HepG2 (cell line): ENCODE measurements around the gene SGPL1. TPM values are rescaled to one million over a fixed set of nuclear protein-coding genes. Genes with fewer than 3 reads are reported as not detected.

ENCODE experiments used
- ATAC-seq: fragments of 200-7000 bp; cut with Tn5 transposase; 3 replicates; pipeline ENCODE4 v1.9.1; 2020; ENCODE audit warnings: mild to moderate bottlenecking, moderate library complexity
- BruUV-seq: library from RNA; stranded (reverse); fragments of 400-500 nt; replicated peaks from 2 replicates; lab custom pipeline; 2021; lab: Mats Ljungman, UMichigan
- CTCF ChIA-PET: fragments of 300-600 bp; formaldehyde crosslinking; extraction: SDS; loops from one replicate; lab custom pipeline; 2021; ENCODE audit warnings: low total read pairs, inconsistent platforms, low intra/inter-chr PET ratio; lab: Yijun Ruan, JAX
- POLR2A ChIA-PET: fragments of 350-600 bp; sonication (Branson Sonifier 250); formaldehyde crosslinking; loops from one replicate; lab custom pipeline; 2020; ENCODE audit warnings: antibody characterized with exemption, inconsistent platforms; lab: Yijun Ruan, JAX
- DNase-seq: peaks from one replicate; pipeline ENCODE4 v3.0.0-alpha.2; 2015; ENCODE audit warnings: low spot score
- FAIRE-seq: peaks from 3 replicates; lab custom pipeline; 2011; peaks lifted over from hg19 to GRCh38; lab: Jason Lieb, UNC
- H2AFZ ChIP-seq: one replicate; pipeline ENCODE4 v1.6.1; 2011; ENCODE audit warnings: low read length, inconsistent platforms
- H3K27ac ChIP-seq: fragments of 300-600 bp; 3 replicates; pipeline ENCODE4 v1.8.0; 2011; ENCODE audit warnings: mixed run types, mild to moderate bottlenecking, mixed read lengths, low read length, inconsistent platforms; ENCODE audit not compliant: insufficient read depth; ENCODE audit errors: extremely low read length
- H3K27me3 ChIP-seq, 2 experiments: fragments of 200-600 bp in 1 of 2; 2 replicates in 1 of 2; 3 replicates in 1 of 2; pipeline versions ENCODE4 v1.6.0 to v1.8.0; 2011; ENCODE audit warnings: low read length in 2 of 2, mild to moderate bottlenecking in 2 of 2, moderate library complexity in 2 of 2, inconsistent platforms in 1 of 2; ENCODE audit not compliant: insufficient read depth in 2 of 2, control insufficient read depth in 1 of 2
- H3K36me3 ChIP-seq, 2 experiments: fragments of 200-600 bp in 1 of 2; replicated peaks in 1 of 2; 2 replicates in 1 of 2; 3 replicates in 1 of 2; pipeline versions ENCODE4 v1.5.1 to v1.8.0; 2011; ENCODE audit warnings: low read length in 2 of 2, inconsistent platforms in 1 of 2; ENCODE audit not compliant: insufficient read depth in 2 of 2, control insufficient read depth in 1 of 2
- H3K4me1 ChIP-seq: 2 replicates; pipeline ENCODE4 v1.5.1; 2012; ENCODE audit warnings: low read length, inconsistent platforms; ENCODE audit not compliant: insufficient read depth
- H3K4me2 ChIP-seq: 2 replicates; pipeline ENCODE4 v1.6.0; 2011; ENCODE audit warnings: low read depth, low read length, inconsistent platforms
- H3K4me3 ChIP-seq, 3 experiments: fragments of 200-600 bp in 1 of 3; sonication (generic), shearing (Covaris generic) in 1 of 3; replicated peaks in 1 of 3; 2 replicates each; pipeline ENCODE4 v1.5.1; 2011 to 2016; ENCODE audit warnings: low read length in 3 of 3, inconsistent platforms in 2 of 3, low read depth in 2 of 3, mild to moderate bottlenecking in 2 of 3, control low read depth in 1 of 3, mixed read lengths in 1 of 3; ENCODE audit not compliant: insufficient read depth in 1 of 3
- H3K79me2 ChIP-seq: one replicate; pipeline ENCODE4 v1.6.1; 2011; ENCODE audit warnings: low read length, inconsistent platforms; ENCODE audit not compliant: insufficient read depth
- H3K9ac ChIP-seq: 2 replicates; pipeline ENCODE4 v1.6.0; 2011; ENCODE audit warnings: mild to moderate bottlenecking, low read depth, low read length, inconsistent platforms; ENCODE audit not compliant: insufficient read depth
- H3K9me3 ChIP-seq: 2 replicates; pipeline ENCODE4 v1.5.1; 2012; ENCODE audit warnings: mild to moderate bottlenecking, low read length
- H4K20me1 ChIP-seq: 2 replicates; pipeline ENCODE4 v1.6.0; 2011; ENCODE audit warnings: inconsistent platforms, mild to moderate bottlenecking, low read length, moderate library complexity; ENCODE audit not compliant: insufficient read depth
- DZIP1 ChIP-seq: sonication (generic); formaldehyde crosslinking; IDR thresholded peaks from 2 replicates; pipeline ENCODE4 v1.5.0; 2020; ENCODE audit warnings: mild to moderate bottlenecking, missing genetic modification reagents
- KAT2B ChIP-seq: fragments of 150-350 bp; IDR thresholded peaks from 2 replicates; pipeline ENCODE4 v1.6.1; 2014; ENCODE audit warnings: low read depth, low read length, borderline replicate concordance
- MXI1 ChIP-seq: IDR thresholded peaks from 3 replicates; pipeline ENCODE4 v1.6.1; 2012; ENCODE audit warnings: low read depth, low read length, inconsistent platforms, borderline replicate concordance
- NFIC ChIP-seq: IDR thresholded peaks from 2 replicates; pipeline ENCODE4 v1.6.1; 2012; ENCODE audit warnings: mild to moderate bottlenecking, low read length, inconsistent platforms
- ZNF10 ChIP-seq: sonication (generic); formaldehyde crosslinking; IDR thresholded peaks from 2 replicates; pipeline ENCODE4 v1.4.0; 2020; ENCODE audit warnings: mild to moderate bottlenecking, low read depth, missing genetic modification reagents, borderline replicate concordance
- ZNF496 ChIP-seq: sonication (generic); formaldehyde crosslinking; IDR thresholded peaks from 2 replicates; pipeline ENCODE4 v1.8.1; 2023; ENCODE audit warnings: mild to moderate bottlenecking, moderate library complexity, missing genetic modification reagents; ENCODE audit not compliant: insufficient replicate concordance
- WGBS: methylation state at CpG from one replicate; pipeline ENCODE4 v1.1.6; 2017; ENCODE audit warnings: low lambda C conversion rate; 5-methylcytosine and 5-hydroxymethylcytosine counted together
- in situ Hi-C: cut with HindIII; loops from 2 replicates; pipeline ENCODE4 v1.10.0; 2017; ENCODE audit warnings: low pct_unique_long_range_greater_than_20kb; ENCODE audit not compliant: extremely low pct_ligation_motif_present
- intact Hi-C: fragments of 100-400 bp; cut with micrococcal nuclease; formaldehyde crosslinking; loops from one replicate; pipeline ENCODE4 v1.10.0; 2022; ENCODE audit not compliant: unreplicated experiment
- polyA plus RNA-seq, 8 experiments: library from polyadenylated mRNA; depleted of rRNA in 3 of 8; stranded (reverse) in 7 of 8; unstranded in 1 of 8; fragments of >200 nt; fragmentation: Illumina TruSeq in 4 of 8; extraction: Trizol in 4 of 8; gene quantifications; 2 replicates each; pipeline versions ENCODE4 v1.2.1 to v1.2.3, GENCODE V29; 2011 to 2016; ENCODE audit warnings: low read depth in 4 of 8, missing spikeins in 1 of 8, mixed read lengths in 1 of 8; ENCODE audit not compliant: insufficient read depth in 1 of 8
- total RNA-seq, 5 experiments: library from RNA; depleted of rRNA; stranded (reverse); fragments of >200 nt; fragmentation: Illumina TruSeq; extraction: Trizol; gene quantifications; 2 replicates each; pipeline ENCODE4 v1.2.3, GENCODE V29; 2016; ENCODE audit warnings: low read depth in 1 of 5

SGPL1 gene
- total and polyA plus RNA-seq, 2 of the 13 experiments (the other 11 are each of a cell fraction or from before 2014, with no cell fraction given) = 17.6 to 25.0 TPM

- Histone ChIP-seq H4K20me1 (no peaks in the 10 kb centered on the region), H3K4me2 (no peak overlapping the region), H3K9ac (no peak overlapping the region), H3K79me2 (no peaks in the 10 kb centered on the region), H3K4me1 (peaks cover 17% of the 10 kb centered on the region), H3K9me3 (no peaks in the 10 kb centered on the region), H3K27me3 (no peaks in the 10 kb centered on the region; a peak in 2 of 5 replicates), H3K4me3 (no peak overlapping the region), H3K36me3 (no peaks in the 10 kb centered on the region), H3K27ac (no peak overlapping the region), H2AFZ (no peak overlapping the region)
- DNase-seq = no peak
- no TSS peak for BruUV-seq
- no peak for FAIRE-seq
- no peak for ATAC-seq
- in situ Hi-C loops (no loop called here), intact Hi-C loops (no loop called here)
- ChIA-PET CTCF (no interaction called here), POLR2A (no interaction called here)
- no peak for TF ChIP-seq ZNF496
- TF ChIP-seq ZNF10 (CRISPR knock-in tag) = no peak
- TF ChIP-seq DZIP1 (CRISPR knock-in tag) = no peak
- TF ChIP-seq NFIC = no peak
- TF ChIP-seq MXI1 = no peak
- TF ChIP-seq KAT2B = no peak
- WGBS = 93% methylated on average over 3 of the region's 3 CpGs
These were observed 10.0 kb upstream of the SGPL1 start for GRCh38 chr10:70805619-70806215.
